ENCODE results near the gene HLF.

Gene HLF, protein sequence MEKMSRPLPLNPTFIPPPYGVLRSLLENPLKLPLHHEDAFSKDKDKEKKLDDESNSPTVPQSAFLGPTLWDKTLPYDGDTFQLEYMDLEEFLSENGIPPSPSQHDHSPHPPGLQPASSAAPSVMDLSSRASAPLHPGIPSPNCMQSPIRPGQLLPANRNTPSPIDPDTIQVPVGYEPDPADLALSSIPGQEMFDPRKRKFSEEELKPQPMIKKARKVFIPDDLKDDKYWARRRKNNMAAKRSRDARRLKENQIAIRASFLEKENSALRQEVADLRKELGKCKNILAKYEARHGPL

GRCh38 chr17:55264645-55265298, at the start of gene HLF:
Gene HLF (plus strand): TSS chr17:55264960. CDS start chr17:55265485, 525 bp downstream.
- DNase-seq, result peak; percentile 17

- no peak for DNase-seq
Observed at GRCh38 chr17:55215711-55216110, 49.0 kb upstream of the HLF start.

GRCh38 chr17:55216888-55217287, 47.9 kb upstream of the HLF start:
- no peak for DNase-seq

GRCh38 chr17:55219459-55219858, 45.3 kb upstream of the HLF start:
- no peak for DNase-seq

DNA sequence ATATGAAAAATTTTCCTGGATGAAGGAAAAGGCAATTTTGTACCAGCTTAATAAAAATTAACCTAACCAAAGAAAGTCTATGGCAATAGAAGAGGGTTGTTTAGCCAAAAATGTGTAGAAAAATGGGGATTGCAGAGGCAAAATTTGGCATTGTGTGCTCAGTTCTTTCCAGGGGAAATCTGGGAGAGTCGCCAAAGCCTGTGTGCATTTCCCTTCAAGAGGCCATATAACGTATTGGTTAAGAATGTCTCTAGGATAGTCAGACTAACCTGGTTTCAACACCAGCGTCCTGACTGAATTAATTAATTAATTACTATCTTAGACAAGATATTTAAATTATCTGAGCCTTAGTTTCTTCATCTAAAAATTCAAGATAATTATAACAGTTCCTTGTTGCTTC, 44.8 kb upstream of the HLF start:
- no peak for DNase-seq

- no peak for DNase-seq
Observed at GRCh38 chr17:55223524-55223923, 41.2 kb upstream of the HLF start.

DNA sequence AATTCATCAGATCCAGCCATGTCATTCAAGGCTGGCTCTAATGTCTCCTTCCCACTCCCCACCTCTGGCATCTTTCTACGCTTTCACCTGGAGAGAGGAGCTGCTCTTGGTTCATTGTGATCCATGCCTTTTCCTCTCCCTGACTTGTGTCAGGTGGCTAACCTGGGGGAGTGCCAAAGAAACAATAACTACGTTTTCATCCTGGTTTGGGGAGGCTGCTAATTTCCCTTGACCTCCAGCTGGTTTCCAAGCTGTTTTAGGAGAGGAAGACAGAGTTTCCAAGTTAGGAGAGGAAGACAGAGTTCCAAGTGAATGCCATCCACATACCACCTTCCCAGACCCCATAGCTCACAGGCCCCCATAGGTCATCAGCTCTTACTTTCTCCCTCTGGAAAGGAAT, 40.0 kb upstream of the HLF start:
- DNase-seq, result no peak

DNA sequence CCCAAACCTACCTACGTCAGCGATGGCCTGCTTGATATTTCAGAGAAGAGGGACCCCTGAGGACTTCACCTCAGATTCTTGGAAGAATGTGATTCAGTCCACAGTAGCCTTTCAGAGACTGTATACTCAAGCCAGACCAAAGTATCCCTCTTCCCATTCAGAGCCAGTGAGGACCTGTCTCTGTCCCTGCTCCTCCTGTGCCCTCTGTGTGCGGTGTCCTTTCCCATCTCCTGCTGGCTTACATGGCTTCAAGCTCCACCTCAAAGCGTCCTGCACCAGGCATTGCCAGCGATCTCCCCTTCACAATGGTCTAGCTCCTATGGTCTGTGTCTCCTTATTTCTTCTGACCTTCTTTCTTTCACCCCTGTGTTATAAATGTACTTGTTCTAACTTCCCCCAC, 39.5 kb upstream of the HLF start:
- DNase-seq, result no peak

DNA sequence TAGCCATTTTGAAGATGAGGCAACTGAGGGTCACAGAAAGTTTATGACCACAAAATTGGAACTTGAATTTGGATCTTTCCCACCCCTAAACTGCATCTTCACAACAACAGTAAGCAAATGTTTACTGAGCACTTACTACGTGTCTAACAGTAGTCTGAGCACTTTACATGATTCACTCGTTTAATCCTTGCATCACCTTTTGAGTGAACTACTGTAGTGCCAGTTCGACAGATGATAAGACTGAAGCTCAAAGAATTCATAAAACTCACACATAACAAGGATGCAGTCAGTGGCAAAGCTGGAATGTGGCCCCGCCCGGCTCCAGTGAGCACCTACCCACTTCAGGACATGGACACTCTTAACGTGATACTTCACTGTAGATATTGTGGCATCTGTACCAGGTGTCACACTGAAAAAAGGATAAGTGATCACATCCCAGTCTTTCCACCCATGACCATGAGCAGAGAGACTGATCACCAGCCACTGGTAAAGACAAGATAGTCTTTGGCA, 36.0 kb upstream of the HLF start:
- no peak for DNase-seq

DNA sequence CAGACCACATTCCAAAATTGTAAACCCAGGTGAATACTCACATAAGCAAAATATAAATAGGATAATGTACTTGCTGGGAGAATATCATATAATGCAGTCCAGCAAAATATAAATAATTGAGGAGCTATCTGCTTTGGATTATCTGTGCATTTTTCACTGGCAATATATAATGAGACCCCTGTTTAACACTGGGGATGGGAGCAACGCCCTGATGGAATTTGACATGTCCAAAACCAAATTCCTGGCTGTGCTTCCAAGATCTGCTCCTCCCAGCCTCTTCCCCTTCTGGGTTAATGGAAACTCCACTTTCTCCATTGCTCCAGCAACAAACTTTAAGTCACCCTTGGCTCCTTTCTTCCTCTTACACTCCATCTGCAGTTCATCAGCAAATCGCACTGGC, 35.5 kb upstream of the HLF start:
- no peak for DNase-seq

DNA sequence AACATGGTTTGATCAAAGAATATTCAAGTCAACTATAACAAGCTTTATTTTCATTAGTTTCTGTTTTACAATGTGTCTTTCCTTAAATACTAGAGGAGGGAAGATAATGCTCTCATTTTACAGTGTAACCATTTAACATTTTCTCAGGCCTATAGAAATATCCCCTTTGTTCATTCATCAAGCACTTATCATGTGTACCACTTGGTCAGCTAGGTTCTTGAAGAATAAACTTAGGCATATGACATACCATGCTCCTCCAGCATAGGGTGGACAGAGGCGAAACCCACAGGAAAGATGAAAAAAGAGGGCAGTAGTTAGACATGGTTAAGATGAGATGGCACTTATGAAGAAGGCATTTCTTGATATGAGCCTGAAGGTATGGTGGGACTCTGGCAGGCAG, 34.0 kb upstream of the HLF start:
- DNase-seq, result no peak

GRCh38 chr17:55233840-55234239, 30.9 kb upstream of the HLF start:
- DNase-seq, result no peak

DNA sequence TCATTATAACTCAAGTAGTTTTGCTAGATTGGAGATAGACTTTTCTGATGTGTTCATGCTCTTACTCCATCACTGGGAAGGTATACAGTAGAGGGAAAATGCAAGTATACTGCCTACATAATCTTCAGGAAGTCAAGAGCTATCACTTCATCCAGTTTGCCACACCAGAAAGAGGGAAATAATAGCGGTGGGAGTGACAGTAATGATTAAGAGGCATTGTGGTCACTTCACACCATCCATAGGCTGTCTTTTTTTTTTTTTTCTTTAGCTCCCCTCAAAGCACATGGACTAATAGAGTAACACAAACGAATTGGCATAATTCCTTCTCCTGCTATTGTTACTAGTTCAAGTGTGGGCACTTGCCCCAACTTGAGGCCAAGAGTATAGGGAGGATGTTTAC, 28.4 kb upstream of the HLF start:
- no peak for DNase-seq

DNA sequence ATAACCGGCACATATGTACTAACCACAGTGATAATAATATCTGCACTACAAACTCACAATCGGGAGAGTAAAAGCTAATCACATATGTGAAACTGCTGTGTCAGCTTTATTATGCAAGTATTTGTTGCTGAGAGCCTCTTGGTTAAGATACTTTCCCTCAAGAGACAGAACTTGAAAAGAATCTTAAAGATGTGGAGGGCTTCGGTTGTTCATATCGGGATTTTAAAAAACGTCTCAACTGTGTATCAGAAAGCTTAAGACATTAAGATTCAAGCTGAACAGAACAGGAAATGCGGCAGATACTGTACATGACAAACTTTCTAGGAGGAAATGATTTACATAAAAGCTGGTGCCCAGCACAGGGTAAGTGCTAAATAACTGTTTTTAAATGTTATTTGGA, 27.5 kb upstream of the HLF start:
- DNase-seq, result no peak

DNA sequence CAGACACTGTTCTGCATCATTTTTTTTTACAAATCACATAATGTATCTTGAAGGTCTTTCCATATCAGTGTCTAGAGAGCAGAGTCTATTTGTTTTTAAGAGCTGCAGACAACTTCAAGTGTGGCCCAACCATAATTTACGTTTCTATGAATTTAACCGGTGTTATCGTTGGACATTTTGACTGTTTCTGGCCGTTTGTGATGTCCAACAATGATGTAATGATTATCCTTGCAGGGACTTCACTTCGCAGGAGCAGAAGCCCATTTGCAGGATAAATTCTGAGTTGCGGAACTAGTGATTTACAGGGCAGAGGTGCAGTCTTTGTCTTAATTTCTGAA, 26.9 kb upstream of the HLF start:
- DNase-seq, result no peak

DNA sequence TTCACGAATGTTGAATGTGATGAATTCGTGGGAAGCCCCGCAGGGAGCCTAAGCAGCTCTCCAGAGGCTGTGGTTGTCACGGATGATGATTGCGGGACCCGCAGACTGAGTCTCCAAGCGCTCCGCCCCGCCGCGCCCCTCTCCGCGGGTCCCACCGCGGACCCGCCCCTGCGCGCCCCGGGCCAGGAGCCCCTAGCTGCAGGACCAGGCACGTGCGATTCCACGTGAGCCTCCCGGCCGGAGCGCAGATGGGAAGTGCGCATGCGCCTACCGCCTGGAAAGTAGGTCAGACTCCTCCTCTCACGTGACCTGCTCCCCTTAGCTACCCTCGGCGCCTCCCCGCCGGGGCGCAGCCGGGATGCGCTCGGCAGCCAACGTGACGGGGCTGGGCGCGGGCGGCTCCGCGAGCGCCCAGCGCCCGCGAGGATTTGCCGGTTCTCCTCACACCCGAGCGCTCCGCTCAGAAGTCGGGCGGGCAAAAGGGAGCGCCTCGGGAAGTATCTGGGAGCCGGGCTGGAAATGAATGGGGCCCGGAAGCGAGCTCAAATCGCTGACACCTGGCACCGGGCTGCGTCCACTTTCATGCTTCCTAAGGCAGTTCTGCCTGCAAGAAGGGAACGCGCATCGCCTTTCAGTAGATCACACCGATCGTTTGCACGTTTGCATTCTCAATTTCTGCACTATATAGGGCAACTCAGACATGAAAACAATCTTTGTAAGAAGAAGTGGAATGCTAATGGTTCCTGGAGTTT, 26.4 kb upstream of the HLF start:
- peak; percentile 87 for DNase-seq

- DNase-seq, result no peak
Observed at GRCh38 chr17:55238931-55239297, 25.8 kb upstream of the HLF start.

- DNase-seq, result no peak
Observed at GRCh38 chr17:55241097-55241496, 23.7 kb upstream of the HLF start.

DNA sequence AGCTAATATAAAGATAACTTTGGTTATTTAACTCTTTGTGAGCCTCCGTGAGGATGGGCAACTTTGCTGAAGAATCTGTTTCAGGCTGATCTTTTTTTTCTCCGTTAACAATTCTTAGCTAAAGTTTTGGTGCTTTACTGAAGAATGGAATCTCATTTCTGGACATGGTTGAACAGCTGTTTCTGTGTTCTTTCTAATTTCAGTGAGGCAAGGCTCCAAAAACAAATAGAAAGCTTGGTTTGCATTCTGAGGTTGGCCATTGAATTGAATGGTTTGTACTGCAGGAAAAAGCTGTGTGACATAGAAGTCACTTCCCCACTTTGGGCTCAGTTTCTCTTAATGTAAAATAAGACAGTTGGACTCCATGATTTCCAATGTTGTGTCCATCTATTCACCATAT, 22.3 kb upstream of the HLF start:
- DNase-seq, result no peak

DNA sequence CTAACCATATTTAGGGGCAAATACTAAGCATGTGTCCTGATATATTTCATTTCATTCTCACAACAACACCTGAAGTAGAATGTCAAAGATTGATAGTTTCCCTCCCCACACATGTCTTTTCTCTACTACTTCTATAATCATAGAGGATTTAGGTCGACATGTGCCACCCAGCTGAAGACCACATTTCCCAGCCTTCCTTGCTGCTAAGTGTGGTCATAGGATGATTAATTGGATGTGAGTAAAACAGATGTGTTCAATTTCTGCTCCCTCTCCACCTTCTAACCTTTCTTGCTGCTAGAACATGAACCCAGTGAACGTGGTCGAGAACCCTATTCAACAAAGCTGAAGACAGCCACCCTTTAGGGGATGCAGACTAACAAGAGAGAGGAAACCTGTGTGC, 18.8 kb upstream of the HLF start:
- no peak for DNase-seq

GRCh38 chr17:55246583-55246982, 18.2 kb upstream of the HLF start:
- no peak for DNase-seq

DNA sequence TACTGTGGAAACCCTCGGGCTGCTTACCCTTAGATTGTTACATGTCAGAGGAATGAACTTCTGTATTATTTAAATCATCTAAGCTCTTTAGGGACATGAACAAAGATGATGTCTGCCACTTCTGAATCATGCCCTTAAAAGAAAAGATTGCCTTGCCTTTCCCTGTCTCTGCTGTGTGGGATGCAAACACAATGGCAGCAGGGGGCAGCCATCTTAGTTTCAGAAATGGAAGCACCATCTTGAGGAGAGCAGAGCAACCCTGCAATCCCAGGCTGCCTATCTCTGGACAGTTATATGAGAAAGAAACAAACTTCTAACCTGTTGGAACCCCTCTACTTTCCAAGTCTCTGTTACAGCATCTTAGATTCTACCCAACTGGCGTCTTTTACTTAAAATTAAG, 16.7 kb upstream of the HLF start:
- no peak for DNase-seq

- DNase-seq, result no peak
Observed at GRCh38 chr17:55249861-55250260, 14.9 kb upstream of the HLF start.

- no peak for DNase-seq
Observed at GRCh38 chr17:55254375-55254774, 10.4 kb upstream of the HLF start.
